ENCODE results near the gene MIDN.

Gene MIDN

GRCh38 chr19:1235625-1236538 is 12.5 kb upstream of the MIDN start:
- TF ChIP-seq CTCF (IDR thresholded peaks at IDR 0.05; ENCODE audit: extremely low read depth, insufficient read depth, missing control alignments), result no peak
- in situ Hi-C loops (cut with MboI; ENCODE audit: low pct_unique_long_range_greater_than_20kb, low sequenced_read_pairs, unreplicated experiment), result no loop called here
- no peak for DNase-seq (ENCODE audit: low spot score)

- no peak for DNase-seq (ENCODE audit: low spot score)
- TF ChIP-seq CTCF (IDR thresholded peaks at IDR 0.05; ENCODE audit: extremely low read depth, insufficient read depth, missing control alignments), result no peak
- in situ Hi-C loops (cut with MboI; ENCODE audit: low pct_unique_long_range_greater_than_20kb, low sequenced_read_pairs, unreplicated experiment), result no loop called here
Observed at GRCh38 chr19:1236576-1236975, 11.8 kb upstream of the MIDN start.

GRCh38 chr19:1237027-1237659 is 11.2 kb upstream of the MIDN start:
- TF ChIP-seq CTCF (IDR thresholded peaks at IDR 0.05; ENCODE audit: extremely low read depth, insufficient read depth, missing control alignments), result no peak
- DNase-seq (ENCODE audit: low spot score), result no peak
- in situ Hi-C loops (cut with MboI; ENCODE audit: low pct_unique_long_range_greater_than_20kb, low sequenced_read_pairs, unreplicated experiment), result no loop called here

GRCh38 chr19:1237754-1238368 is 10.5 kb upstream of the MIDN start, which contains the start of gene CBARP:
Gene CBARP, minus strand, starts transcription at chr19:1238005. Its CDS starts 1,905 bp downstream, at chr19:1236100.
- peak; percentile 78 for DNase-seq (ENCODE audit: low spot score)
- no peak for TF ChIP-seq CTCF (IDR thresholded peaks at IDR 0.05; ENCODE audit: extremely low read depth, insufficient read depth, missing control alignments)
- in situ Hi-C loops (cut with MboI; ENCODE audit: low pct_unique_long_range_greater_than_20kb, low sequenced_read_pairs, unreplicated experiment), result no loop called here

GRCh38 chr19:1238369-1239303 is 9.7 kb upstream of the MIDN start:
- in situ Hi-C loops (cut with MboI; ENCODE audit: low pct_unique_long_range_greater_than_20kb, low sequenced_read_pairs, unreplicated experiment), result no loop called here
- no peak for DNase-seq (ENCODE audit: low spot score)
- no peak for TF ChIP-seq CTCF (IDR thresholded peaks at IDR 0.05; ENCODE audit: extremely low read depth, insufficient read depth, missing control alignments)

- no peak for DNase-seq (ENCODE audit: low spot score)
- in situ Hi-C loops (cut with MboI; ENCODE audit: low pct_unique_long_range_greater_than_20kb, low sequenced_read_pairs, unreplicated experiment), result no loop called here
- no peak for TF ChIP-seq CTCF (IDR thresholded peaks at IDR 0.05; ENCODE audit: extremely low read depth, insufficient read depth, missing control alignments)
Observed at GRCh38 chr19:1239420-1239795, 9.0 kb upstream of the MIDN start.
